Muscle of leg (tissue), 11 donors: ENCODE measurements around the gene TMEM43. TPM values are rescaled to one million over a fixed set of nuclear protein-coding genes. Genes with fewer than 3 reads are reported as not detected.
A peak's percentile ranks its signal among the peaks of the same experiment; 100 is the strongest.

ENCODE experiments used
- DNase-seq: peaks from one replicate; pipeline ENCODE4 v3.0.0; 2013
- H3K27ac ChIP-seq: one replicate; pipeline ENCODE4 v1.5.1; 2013; ENCODE audit warnings: mild to moderate bottlenecking, low read length, control low read depth
- H3K27me3 ChIP-seq: one replicate; pipeline ENCODE4 v1.6.1; 2013; ENCODE audit warnings: low read length; ENCODE audit not compliant: control insufficient read depth, insufficient read depth
- H3K36me3 ChIP-seq: one replicate; pipeline ENCODE4 v1.6.1; 2013; ENCODE audit warnings: low read length; ENCODE audit not compliant: control insufficient read depth, insufficient read depth
- H3K4me1 ChIP-seq: one replicate; pipeline ENCODE4 v1.6.1; 2013; ENCODE audit warnings: low read length; ENCODE audit not compliant: control insufficient read depth, insufficient read depth
- H3K4me3 ChIP-seq: one replicate; pipeline ENCODE4 v1.5.1; 2013; ENCODE audit warnings: low read length, control low read depth
- H3K9me3 ChIP-seq: replicated peaks from 2 replicates; pipeline ENCODE4 v1.6.1; 2013; ENCODE audit warnings: low read depth, low read length; ENCODE audit not compliant: control insufficient read depth
- WGBS: methylation state at CpG from one replicate; pipeline ENCODE4 v1.1.5; 2013; ENCODE audit warnings: missing lambda C conversion rate; ENCODE audit not compliant: insufficient coverage; 5-methylcytosine and 5-hydroxymethylcytosine counted together
- polyA plus RNA-seq, 8 donors: library from polyadenylated mRNA; unstranded; fragments of 120-200 nt; gene quantifications; one replicate each; pipeline versions ENCODE4 v1.2.1 to v1.2.3, GENCODE V29; 2013; ENCODE audit warnings: inconsistent platforms in 1 of 8, low replicate concordance in 1 of 8; ENCODE audit not compliant: insufficient read length in 8 of 8, insufficient read depth in 1 of 8
- total RNA-seq: library from RNA; stranded (reverse); fragments of 120-200 nt; gene quantifications from one replicate; pipeline ENCODE4 v1.2.4, GENCODE V29; 2013

TMEM43 gene
- total and polyA plus RNA-seq, 9 donors: 43.7 to 69.7 (median 51.4) TPM

GRCh38 chr3:14137004-14137403, 12.2 kb downstream of the TMEM43 start:
- Histone ChIP-seq H3K27ac (peak overlapping the region; percentile 65), H3K36me3 (peaks cover 95% of the 10 kb centered on the region), H3K4me3 (no peak overlapping the region), H3K4me1 (peaks cover 26% of the 10 kb centered on the region), H3K27me3 (no peaks in the 10 kb centered on the region), H3K9me3 (no peaks in the 10 kb centered on the region)
- peak; percentile 63 for DNase-seq
- WGBS: 50% methylated on average over 1 of the region's 3 CpGs

GRCh38 chr3:14137445-14137844, 12.6 kb downstream of the TMEM43 start:
- peaks cover 26% of the 10 kb centered on the region for H3K4me1 ChIP-seq
- no peak overlapping the region for H3K4me3 ChIP-seq
- DNase-seq: no peak
- H3K36me3 ChIP-seq: peaks cover 93% of the 10 kb centered on the region
- no peaks in the 10 kb centered on the region for H3K27me3 ChIP-seq
- 57% methylated on average over 1 of the region's 3 CpGs for WGBS
- H3K9me3 ChIP-seq: no peaks in the 10 kb centered on the region
- H3K27ac ChIP-seq: peak overlapping the region; percentile 65

DNA sequence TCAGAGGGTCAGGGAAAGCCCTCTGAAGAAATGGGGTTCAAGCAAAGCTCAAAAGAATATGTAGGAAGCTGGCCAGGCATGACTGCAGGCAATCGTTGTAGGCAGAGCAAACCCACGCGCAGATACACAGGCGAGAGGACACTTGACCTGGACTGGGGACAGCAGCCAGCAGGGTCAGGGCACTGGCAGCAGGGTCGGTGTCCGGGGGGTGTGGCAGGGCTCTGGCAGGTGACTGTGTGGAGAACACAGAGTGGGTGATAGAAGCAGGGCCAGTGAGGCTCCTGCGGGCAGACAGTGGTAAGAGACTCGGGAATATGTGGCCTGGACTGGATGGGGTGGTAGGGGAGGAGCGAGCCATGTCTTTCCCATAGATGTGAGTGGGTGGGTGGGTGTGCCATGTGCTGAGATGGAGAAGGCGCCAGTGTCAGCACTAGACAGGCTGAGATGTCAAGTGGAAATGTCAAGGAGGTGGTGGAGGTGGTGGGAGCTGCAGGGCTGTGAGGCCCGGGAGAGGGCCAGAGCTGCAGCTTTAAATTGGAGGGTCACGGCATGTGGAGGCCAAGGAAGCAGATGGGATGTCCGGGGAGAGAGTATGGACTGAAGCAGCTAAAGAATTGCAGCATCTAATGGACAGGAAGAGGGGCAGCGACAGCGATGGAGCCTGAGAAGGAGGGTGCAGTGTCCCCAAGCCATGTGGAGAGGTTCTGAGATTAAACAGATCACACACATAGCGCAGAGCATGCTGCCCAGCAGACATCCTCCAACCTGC, 13.4 kb downstream of the TMEM43 start:
- WGBS: 84% methylated on average over 15 of the region's 16 CpGs
- Histone ChIP-seq H3K27ac (peak overlapping the region; percentile 65), H3K36me3 (peaks cover 91% of the 10 kb centered on the region)

GRCh38 chr3:14138878-14139655, 14.2 kb downstream of the TMEM43 start:
- no peak overlapping the region for H3K4me3 ChIP-seq
- no peaks in the 10 kb centered on the region for H3K9me3 ChIP-seq
- peaks cover 31% of the 10 kb centered on the region for H3K4me1 ChIP-seq
- H3K27ac ChIP-seq: no peak overlapping the region
- H3K27me3 ChIP-seq: no peaks in the 10 kb centered on the region
- WGBS: 88% methylated on average over 10 of the region's 14 CpGs
- H3K36me3 ChIP-seq: peaks cover 83% of the 10 kb centered on the region
- no peak for DNase-seq

More for the DNA sequence above, 13.4 kb downstream of the TMEM43 start:
- Histone ChIP-seq H3K9me3 (no peaks in the 10 kb centered on the region), H3K27me3 (no peaks in the 10 kb centered on the region), H3K4me1 (peaks cover 26% of the 10 kb centered on the region), H3K4me3 (no peak overlapping the region)
- no peak for DNase-seq

- 73% methylated on average over 4 of the region's 5 CpGs for WGBS
These were observed 14.9 kb downstream of the TMEM43 start for GRCh38 chr3:14139771-14140170.

DNA sequence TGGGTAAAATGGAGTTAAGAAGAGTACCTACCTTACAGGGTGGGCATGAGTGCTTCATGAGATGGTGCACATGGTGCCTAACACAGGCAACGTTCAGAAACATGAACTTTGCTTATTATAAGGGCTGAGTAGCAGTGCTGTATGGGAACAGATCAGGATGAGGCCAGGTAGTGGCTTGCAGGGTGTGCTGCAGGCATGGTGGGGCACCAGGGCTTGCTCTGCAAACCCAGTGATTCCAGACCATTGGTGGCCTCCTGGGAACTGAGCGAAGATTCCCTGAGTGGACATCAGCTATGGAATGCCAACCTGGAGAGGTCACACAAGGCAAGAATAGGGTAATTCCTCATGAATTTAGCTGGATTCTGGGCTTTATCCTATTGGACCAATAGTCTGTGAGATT, 15.8 kb downstream of the TMEM43 start:
- DNase-seq: no peak
- peaks cover 70% of the 10 kb centered on the region for H3K36me3 ChIP-seq
- no peaks in the 10 kb centered on the region for H3K27me3 ChIP-seq
- H3K9me3 ChIP-seq: no peaks in the 10 kb centered on the region
- H3K4me1 ChIP-seq: peaks cover 45% of the 10 kb centered on the region
- no peak overlapping the region for H3K27ac ChIP-seq
- H3K4me3 ChIP-seq: no peak overlapping the region
- 96% methylated on average over 2 of the region's 2 CpGs for WGBS

More at GRCh38 chr3:14139771-14140170, 14.9 kb downstream of the TMEM43 start:
- peaks cover 37% of the 10 kb centered on the region for H3K4me1 ChIP-seq
- peaks cover 76% of the 10 kb centered on the region for H3K36me3 ChIP-seq
- no peaks in the 10 kb centered on the region for H3K9me3 ChIP-seq
- no peak for DNase-seq
- H3K27me3 ChIP-seq: no peaks in the 10 kb centered on the region
- no peak overlapping the region for H3K4me3 ChIP-seq
- no peak overlapping the region for H3K27ac ChIP-seq

- no peak overlapping the region for H3K27ac ChIP-seq
- no peak for DNase-seq
- no peak overlapping the region for H3K4me3 ChIP-seq
- H3K36me3 ChIP-seq: peaks cover 70% of the 10 kb centered on the region
- H3K27me3 ChIP-seq: no peaks in the 10 kb centered on the region
- H3K4me1 ChIP-seq: peaks cover 48% of the 10 kb centered on the region
- WGBS: no CpG with 5 or more reads among the region's 2 CpGs
- H3K9me3 ChIP-seq: no peaks in the 10 kb centered on the region
These were observed 16.3 kb downstream of the TMEM43 start for GRCh38 chr3:14141144-14141543.

- Histone ChIP-seq H3K36me3 (peaks cover 71% of the 10 kb centered on the region), H3K9me3 (no peaks in the 10 kb centered on the region), H3K27ac (no peak overlapping the region), H3K4me3 (no peak overlapping the region), H3K27me3 (no peaks in the 10 kb centered on the region), H3K4me1 (peaks cover 46% of the 10 kb centered on the region)
- WGBS: 88% methylated on average over 19 of the region's 19 CpGs
- DNase-seq: no peak
These were observed 16.9 kb downstream of the TMEM43 start for GRCh38 chr3:14141602-14142341.

DNA sequence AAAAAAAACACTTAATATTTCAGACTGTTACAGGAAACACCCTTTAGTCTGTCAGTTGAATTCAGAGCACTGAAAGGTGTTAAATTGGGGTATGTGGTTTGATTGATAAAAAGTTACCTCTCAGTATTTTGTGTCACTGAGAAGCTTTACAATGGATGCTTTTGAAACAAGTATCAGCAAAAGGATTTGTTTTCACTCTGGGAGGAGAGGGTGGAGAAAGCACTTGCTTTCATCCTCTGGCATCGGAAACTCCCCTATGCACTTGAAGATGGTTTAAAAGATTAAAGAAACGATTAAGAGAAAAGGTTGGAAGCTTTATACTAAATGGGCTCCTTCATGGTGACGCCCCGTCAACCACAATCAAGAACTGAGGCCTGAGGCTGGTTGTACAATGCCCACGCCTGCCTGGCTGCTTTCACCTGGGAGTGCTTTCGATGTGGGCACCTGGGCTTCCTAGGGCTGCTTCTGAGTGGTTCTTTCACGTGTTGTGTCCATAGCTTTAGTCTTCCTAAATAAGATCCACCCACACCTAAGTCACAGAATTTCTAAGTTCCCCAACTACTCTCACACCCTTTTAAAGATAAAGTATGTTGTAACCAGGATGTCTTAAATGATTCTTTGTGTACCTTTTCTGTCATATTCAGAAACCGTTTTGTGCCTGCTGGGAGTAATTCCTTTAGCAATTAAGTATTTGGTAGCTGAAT, 17.9 kb downstream of the TMEM43 start:
- WGBS: 93% methylated on average over 3 of the region's 8 CpGs
- no peaks in the 10 kb centered on the region for H3K9me3 ChIP-seq
- DNase-seq: no peak
- H3K36me3 ChIP-seq: peaks cover 71% of the 10 kb centered on the region
- no peaks in the 10 kb centered on the region for H3K27me3 ChIP-seq
- peak overlapping the region; percentile 88 for H3K27ac ChIP-seq
- peaks cover 37% of the 10 kb centered on the region for H3K4me1 ChIP-seq
- H3K4me3 ChIP-seq: no peak overlapping the region
